GOT3 (cell line): ENCODE results near the gene IER5L.
"Not testable (repeated sequence)": the region's sequence is repeated elsewhere in the genome, so short reads cannot be mapped to it uniquely, and the experiment has no call there.

Experiments
- DNase-seq: peaks from one replicate; lab custom pipeline; 2025; ENCODE audit warnings: mixed read lengths; lab: John Stamatoyannopoulos, UW

Gene IER5L

DNA sequence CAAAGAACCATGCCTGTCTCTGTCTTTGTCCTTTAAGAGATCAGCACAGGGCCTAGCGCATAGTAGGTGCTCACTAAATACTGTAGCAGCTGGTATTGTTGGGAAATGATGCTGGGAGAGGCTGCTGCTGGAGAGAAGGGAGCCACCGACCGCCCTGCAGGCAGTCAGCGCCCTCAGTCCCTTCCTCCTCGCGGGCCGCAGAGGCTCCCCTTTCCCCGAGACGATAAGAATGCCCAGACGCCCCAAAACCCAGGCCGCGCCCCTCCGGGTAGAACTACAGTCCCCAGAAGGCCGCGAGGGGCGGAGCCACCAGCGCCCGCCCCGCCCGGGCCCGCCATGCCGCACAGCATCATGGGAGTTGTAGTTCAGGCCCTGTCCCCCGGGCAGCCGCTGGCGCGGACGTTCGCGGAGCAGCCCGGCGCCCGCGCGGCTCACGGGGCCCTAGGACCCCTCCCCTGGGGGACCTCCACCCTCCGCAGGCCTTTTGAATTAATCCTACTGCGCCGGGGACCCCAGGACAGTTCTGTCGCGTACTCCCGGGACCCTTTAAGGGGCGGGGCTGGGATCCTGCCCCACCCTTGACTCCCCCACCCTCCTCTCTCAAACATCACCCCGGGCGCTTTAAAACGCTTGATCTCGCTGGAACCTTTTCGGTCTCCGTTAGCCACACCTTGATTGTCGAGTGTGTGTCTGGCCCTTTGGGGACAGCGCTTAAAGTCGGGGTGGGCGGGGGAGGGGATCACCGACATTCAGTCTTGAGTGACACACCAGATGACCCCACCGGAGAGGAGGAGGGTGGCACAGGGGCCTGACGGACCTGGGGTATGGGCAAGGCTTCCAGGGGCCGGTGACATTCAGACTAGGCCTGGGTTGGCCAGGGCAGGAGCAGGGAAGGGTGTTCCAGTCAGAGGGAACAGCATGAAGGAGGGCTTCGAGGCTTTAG is 24.8 kb upstream of the IER5L start:
- DNase-seq: peak; percentile 47

GRCh38 chr9:129201866-129202265 is 23.8 kb upstream of the IER5L start:
- no peak for DNase-seq

- DNase-seq: no peak
These were observed 23.2 kb upstream of the IER5L start for GRCh38 chr9:129201289-129201688.

GRCh38 chr9:129200255-129200654 is 22.2 kb upstream of the IER5L start:
- no peak for DNase-seq

GRCh38 chr9:129199044-129199435 is 21.0 kb upstream of the IER5L start:
- no peak for DNase-seq

DNA sequence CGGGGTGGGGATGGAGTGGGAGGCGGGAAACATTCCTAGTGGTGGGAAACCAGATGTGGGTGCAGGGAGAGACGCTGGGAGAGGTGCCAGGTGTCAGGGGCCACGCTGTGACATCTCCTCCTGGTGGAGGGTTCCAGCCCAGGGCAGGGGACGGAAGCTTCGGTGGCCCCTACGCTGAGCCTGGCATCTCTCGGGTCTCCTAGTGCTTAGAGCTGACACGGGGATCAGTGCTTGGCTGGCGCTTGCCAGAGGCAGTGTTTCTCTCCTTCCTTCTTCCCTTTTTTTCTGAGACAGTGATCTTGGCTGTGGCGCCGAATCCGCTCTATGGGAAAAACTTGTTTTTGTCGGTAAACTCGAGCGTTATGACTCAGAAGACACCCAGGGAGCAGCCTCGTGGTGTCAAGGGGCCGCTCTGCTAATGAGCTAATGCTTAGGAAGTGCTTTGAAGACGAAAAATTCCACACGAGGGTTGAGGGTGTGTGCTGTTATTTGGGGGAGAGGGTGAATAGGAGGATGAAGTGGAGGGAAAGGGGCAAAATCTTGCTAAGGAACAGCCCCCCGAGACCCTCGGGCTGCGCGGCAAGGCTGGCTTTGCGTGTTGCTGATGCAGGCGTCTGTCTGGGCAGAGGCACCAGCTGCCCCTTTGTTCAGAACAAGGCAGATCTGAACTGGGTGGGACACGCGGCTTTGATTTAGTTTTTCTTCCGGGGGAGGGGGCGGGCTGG is 20.4 kb upstream of the IER5L start:
- DNase-seq: no peak

DNA sequence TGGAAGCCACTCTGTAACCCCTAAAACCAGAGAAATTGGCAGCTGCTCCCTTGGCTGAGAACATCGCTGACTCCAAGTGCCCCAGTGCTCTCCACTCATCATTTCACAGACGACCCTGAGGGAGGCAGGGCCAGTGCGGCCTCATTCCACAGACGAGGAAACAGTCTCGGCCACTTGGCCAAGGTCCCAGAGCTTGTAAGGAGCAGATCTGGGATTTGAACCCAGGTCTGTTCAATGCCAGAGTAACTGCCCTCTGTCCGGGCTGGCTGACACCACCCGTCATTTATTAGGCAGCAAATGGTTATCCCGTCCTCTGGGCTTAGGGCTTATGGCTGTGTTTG is 19.9 kb upstream of the IER5L start:
- no peak for DNase-seq

GRCh38 chr9:129197045-129197444 is 19.0 kb upstream of the IER5L start:
- DNase-seq: not testable (repeated sequence)

DNA sequence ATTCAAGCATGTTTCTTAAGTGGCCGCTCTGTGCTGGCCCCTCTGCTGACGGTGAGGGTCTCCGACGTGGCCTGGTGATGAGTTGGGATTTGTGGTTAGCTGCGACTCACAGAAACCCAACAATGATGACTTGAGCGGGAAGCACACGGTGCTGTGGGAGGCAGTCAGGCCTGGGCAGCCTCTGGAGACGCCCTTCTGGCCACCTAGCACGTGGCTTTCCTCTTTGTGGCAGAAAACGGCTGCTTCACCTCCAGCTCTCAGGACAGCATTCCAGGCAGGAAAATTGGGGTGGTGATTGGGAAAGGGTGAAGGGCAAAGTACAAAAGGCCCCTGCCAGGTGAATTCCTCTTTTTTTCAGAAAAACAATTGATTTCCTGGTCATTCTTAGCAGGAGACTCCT is 17.5 kb upstream of the IER5L start:
- no peak for DNase-seq

GRCh38 chr9:129194221-129194620 is 16.2 kb upstream of the IER5L start:
- no peak for DNase-seq

GRCh38 chr9:129193655-129194054 is 15.6 kb upstream of the IER5L start:
- no peak for DNase-seq

DNA sequence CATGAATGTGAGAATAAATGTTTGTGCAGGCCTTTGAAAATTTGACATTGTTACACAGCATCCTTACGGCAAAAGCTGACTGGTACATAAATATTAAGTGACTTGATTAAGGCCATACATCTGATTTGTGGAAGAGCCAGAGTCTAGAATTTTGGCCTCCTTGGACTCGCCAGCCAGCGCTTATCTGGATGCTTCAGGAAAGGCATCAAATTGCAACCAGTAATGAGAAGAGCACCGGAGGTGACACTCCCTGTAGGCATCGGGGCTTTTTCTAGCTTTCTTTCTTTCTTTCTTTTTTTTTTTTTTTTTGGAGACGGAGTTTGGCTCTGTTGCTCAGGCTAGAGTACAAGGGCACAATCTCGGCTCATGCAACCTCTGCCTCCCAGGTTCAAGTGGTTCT is 13.2 kb upstream of the IER5L start:
- DNase-seq: no peak

- DNase-seq: not testable (repeated sequence)
These were observed 11.9 kb upstream of the IER5L start for GRCh38 chr9:129189971-129190370.

- DNase-seq: no peak
These were observed 9.0 kb upstream of the IER5L start for GRCh38 chr9:129187042-129187441.

- no peak for DNase-seq
These were observed 7.9 kb upstream of the IER5L start for GRCh38 chr9:129185991-129186390.

DNA sequence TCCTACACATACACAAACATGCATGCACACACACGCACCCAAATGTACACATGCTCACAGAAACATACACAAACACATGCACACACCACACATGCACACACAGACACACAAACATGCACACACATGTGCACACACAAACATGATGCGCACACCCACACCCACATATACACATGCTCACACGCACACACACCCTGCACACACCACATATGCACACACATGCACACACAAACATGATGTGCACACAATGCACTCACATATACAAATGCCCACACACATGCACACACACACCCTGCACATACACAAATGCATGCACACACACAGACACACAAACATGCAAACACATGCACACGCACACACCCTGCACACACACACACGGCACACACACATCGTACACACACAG is 7.3 kb upstream of the IER5L start:
- no peak for DNase-seq

DNA sequence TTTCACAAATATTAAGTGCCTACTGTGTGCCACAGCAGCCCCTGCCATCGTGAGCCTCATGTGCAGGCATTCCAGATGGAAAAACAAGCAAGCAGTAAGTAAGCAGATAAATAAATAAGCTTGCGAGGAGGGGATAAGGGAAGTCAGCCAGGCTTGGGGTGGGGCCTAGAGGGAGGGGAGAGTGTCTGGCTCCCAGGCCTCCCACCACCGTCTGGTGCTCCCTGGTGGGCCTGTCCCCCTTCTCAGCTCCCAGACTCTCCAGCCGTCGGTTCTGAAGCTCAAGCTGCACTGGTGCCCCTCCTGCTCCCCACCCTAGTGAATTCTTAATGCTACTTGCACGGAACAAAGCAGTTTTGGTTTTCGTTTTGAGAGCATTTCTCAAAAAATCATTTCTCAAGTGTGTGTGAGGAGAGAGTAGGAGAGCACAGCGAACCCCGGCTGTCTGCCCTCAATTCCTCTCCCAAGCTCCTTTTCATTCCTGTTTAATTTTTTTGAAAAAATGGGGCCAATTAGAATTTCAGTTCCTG is 6.6 kb upstream of the IER5L start:
- DNase-seq: no peak

DNA sequence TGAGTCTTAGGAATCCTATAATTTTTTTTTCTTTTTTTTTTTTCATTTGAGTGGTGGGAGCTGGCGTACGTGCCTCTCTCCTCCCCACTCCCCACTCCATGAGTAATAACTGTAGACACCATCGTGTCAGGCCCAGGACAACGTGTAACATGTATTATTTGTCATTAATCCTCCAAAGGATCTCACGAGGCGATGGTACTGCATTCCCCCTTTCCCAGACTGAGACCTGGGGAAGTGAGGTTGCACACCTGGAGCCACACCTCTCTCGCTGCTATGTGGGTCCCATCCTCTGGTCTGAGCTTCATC is 6.1 kb upstream of the IER5L start:
- DNase-seq: no peak

GRCh38 chr9:129183495-129184218 is 5.6 kb upstream of the IER5L start:
- DNase-seq: no peak

- DNase-seq: no peak
These were observed 4.8 kb upstream of the IER5L start for GRCh38 chr9:129182625-129183494.

GRCh38 chr9:129182122-129182521 is 4.1 kb upstream of the IER5L start:
- no peak for DNase-seq

GRCh38 chr9:129181246-129181645 is 3.2 kb upstream of the IER5L start:
- no peak for DNase-seq
